Stomach (tissue), 9 donors: ENCODE measurements around the gene ITIH1. TPM values are rescaled to one million over a fixed set of nuclear protein-coding genes. Genes with fewer than 3 reads are reported as not detected.
A peak's percentile ranks its signal among the peaks of the same experiment; 100 is the strongest.
"Not testable (repeated sequence)": the region's sequence is repeated elsewhere in the genome, so short reads cannot be mapped to it uniquely, and the experiment has no call there.

Experiments used
- DNase-seq, 2 donors: peaks; one replicate each; pipeline versions ENCODE4 v3.0.0 to v3.0.0-alpha.2; 2013 to 2019
- H3K27ac ChIP-seq, 5 donors: fragments of 200-600 bp in 4 of 5; sonication (generic) in 4 of 5; one replicate each; pipeline ENCODE4 v1.5.1; 2013 to 2019; ENCODE audit warnings: mild to moderate bottlenecking in 1 of 5, moderate library complexity in 1 of 5
- H3K27me3 ChIP-seq, 3 donors: fragments of 200-600 bp; sonication (generic); one replicate each; pipeline ENCODE4 v1.5.1; 2017 to 2019; ENCODE audit warnings: mixed run types in 1 of 3
- H3K36me3 ChIP-seq, 4 donors: fragments of 200-600 bp; sonication (generic); 1 replicate in 3 of 4; 2 replicates in 1 of 4; pipeline ENCODE4 v1.5.1; 2016 to 2019
- H3K4me1 ChIP-seq, 4 donors: fragments of 200-600 bp; sonication (generic); one replicate each; pipeline ENCODE4 v1.5.1; 2016 to 2019
- H3K4me3 ChIP-seq, 4 donors: fragments of 200-600 bp; sonication (generic) in 3 of 4; one replicate each; pipeline ENCODE4 v1.5.1; 2016 to 2019; ENCODE audit warnings: mild to moderate bottlenecking in 1 of 4
- H3K9me3 ChIP-seq, 4 donors: fragments of 200-600 bp; sonication (generic); one replicate each; pipeline ENCODE4 v1.5.1; 2016 to 2019
- EP300 ChIP-seq: sonication (generic); formaldehyde crosslinking; IDR thresholded peaks from one replicate; pipeline ENCODE4 v1.6.1; 2017; ENCODE audit warnings: antibody characterized with exemption
- POLR2A ChIP-seq, 4 donors: fragments of 450-650 bp; IDR thresholded peaks; one replicate each; pipeline ENCODE4 v1.6.1; 2016; ENCODE audit warnings: antibody characterized with exemption in 4 of 4, control low read depth in 2 of 4, mild to moderate bottlenecking in 1 of 4, moderate library complexity in 1 of 4
- POLR2AphosphoS5 ChIP-seq, 3 donors: sonication (generic); formaldehyde crosslinking; IDR thresholded peaks; one replicate each; pipeline ENCODE4 v1.6.1; 2016; ENCODE audit warnings: antibody characterized with exemption in 3 of 3
- WGBS, 5 donors: extraction: QIAGEN DNeasy Blood & Tissue Kit in 3 of 5; methylation state at CpG; one replicate each; pipeline versions ENCODE4 v1.1.5 to v1.1.7; 2013 to 2018; 5-methylcytosine and 5-hydroxymethylcytosine counted together
- intact Hi-C: fragments of 100-400 bp; cut with DNase I; formaldehyde crosslinking; loops from one replicate; pipeline ENCODE4 v1.15.1; 2023; ENCODE audit warnings: low total_unique reads
- polyA plus RNA-seq, 3 donors: library from polyadenylated mRNA; stranded (reverse); fragments of 200-250 nt; gene quantifications; one replicate each; pipeline ENCODE4 v1.2.3, GENCODE V29; 2013
- total RNA-seq, 5 donors: library from RNA; depleted of rRNA; stranded (reverse); fragments of >200 nt; gene quantifications; one replicate each; pipeline versions ENCODE4 v1.1.0 to v1.2.3, GENCODE V29; 2014 to 2016
- TF ChIP-seq, protein P1 (sequence below), 7 experiments: fragments of 450-650 bp in 4 of 7; fragments of 200-600 bp in 3 of 7; sonication (generic) in 3 of 7; IDR thresholded peaks; one replicate each; pipeline ENCODE4 v1.5.1; 2016 to 2019; ENCODE audit warnings: antibody characterized with exemption in 7 of 7, control low read depth in 2 of 7, mild to moderate bottlenecking in 1 of 7
- donor health status: healthy with polysubstance abuse.
- donor health status: Bipolar disorder and iron deficiency.
- donor health status: healthy.

ITIH1 gene
- total and polyA plus RNA-seq, 8 donors = 1.9 TPM; not detected in 7

- peaks cover 4 to 17% (median 8%) of the 10 kb centered on the region in 4 donors for H3K4me1 ChIP-seq
- intact Hi-C loops = no loop called here
- H3K27me3 ChIP-seq = peaks cover 0 to 7% (median 0%) of the 10 kb centered on the region in 3 donors
- 35 to 44% (median 41%) methylated on average over 6 of the region's 6 CpGs for WGBS, 5 donors
- TF ChIP-seq POLR2A (IDR thresholded peaks at IDR 0.05) = no peak
- no peak for TF ChIP-seq EP300
- TF ChIP-seq, protein P1, sequence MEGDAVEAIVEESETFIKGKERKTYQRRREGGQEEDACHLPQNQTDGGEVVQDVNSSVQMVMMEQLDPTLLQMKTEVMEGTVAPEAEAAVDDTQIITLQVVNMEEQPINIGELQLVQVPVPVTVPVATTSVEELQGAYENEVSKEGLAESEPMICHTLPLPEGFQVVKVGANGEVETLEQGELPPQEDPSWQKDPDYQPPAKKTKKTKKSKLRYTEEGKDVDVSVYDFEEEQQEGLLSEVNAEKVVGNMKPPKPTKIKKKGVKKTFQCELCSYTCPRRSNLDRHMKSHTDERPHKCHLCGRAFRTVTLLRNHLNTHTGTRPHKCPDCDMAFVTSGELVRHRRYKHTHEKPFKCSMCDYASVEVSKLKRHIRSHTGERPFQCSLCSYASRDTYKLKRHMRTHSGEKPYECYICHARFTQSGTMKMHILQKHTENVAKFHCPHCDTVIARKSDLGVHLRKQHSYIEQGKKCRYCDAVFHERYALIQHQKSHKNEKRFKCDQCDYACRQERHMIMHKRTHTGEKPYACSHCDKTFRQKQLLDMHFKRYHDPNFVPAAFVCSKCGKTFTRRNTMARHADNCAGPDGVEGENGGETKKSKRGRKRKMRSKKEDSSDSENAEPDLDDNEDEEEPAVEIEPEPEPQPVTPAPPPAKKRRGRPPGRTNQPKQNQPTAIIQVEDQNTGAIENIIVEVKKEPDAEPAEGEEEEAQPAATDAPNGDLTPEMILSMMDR (IDR thresholded peaks at IDR 0.05) = no peak
- TF ChIP-seq POLR2AphosphoS5 (IDR thresholded peaks at IDR 0.05) = no peak
- H3K36me3 ChIP-seq = no peaks in the 10 kb centered on the region
- H3K9me3 ChIP-seq = no peaks in the 10 kb centered on the region
- H3K27ac ChIP-seq = no peak overlapping the region
- peak; percentile 45 to 66 for DNase-seq
- no peak overlapping the region for H3K4me3 ChIP-seq
These were observed 2.2 kb upstream of the ITIH1 start for GRCh38 chr3:52774901-52775864.

GRCh38 chr3:52775877-52776276, 1.5 kb upstream of the ITIH1 start:
- WGBS, 5 donors = 61 to 70% (median 65%) methylated on average over 8 of the region's 8 CpGs
- DNase-seq = peak; percentile 5 to 17
- Histone ChIP-seq H3K27me3 (peaks cover 0 to 7% (median 0%) of the 10 kb centered on the region in 3 donors), H3K4me3 (no peak overlapping the region), H3K9me3 (no peaks in the 10 kb centered on the region), H3K4me1 (peaks cover 0 to 17% (median 7%) of the 10 kb centered on the region in 4 donors), H3K36me3 (no peaks in the 10 kb centered on the region), H3K27ac (no peak overlapping the region)
- TF ChIP-seq EP300 = no peak
- TF ChIP-seq POLR2A (IDR thresholded peaks at IDR 0.05) = no peak
- TF ChIP-seq, protein P1 (IDR thresholded peaks at IDR 0.05) = no peak
- TF ChIP-seq POLR2AphosphoS5 (IDR thresholded peaks at IDR 0.05) = no peak
- intact Hi-C loops = no loop called here

DNA sequence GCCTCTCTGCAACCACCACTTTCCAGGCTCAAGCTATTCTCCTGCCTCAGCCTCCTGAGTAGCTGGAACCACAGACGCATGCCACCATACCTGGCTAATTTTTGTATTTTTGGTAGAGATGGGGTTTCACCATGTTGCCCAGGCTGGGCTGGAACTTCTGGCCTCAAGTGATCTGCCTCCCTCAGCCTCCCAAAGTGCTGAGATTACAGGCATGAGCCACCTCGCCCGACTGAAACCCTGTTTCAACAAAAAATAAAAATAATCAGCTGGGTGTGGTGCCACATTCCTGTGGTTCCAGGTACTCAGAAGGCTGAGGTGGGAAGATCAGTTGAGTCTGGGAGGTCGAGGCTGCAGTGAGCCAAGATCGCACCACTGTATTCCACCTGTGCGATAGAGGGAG, 913 bp upstream of the ITIH1 start:
- WGBS, 5 donors = 54 to 75% (median 57%) methylated on average over 6 of the region's 6 CpGs
- H3K4me3 ChIP-seq, H3K27me3 ChIP-seq, intact Hi-C loops, H3K27ac ChIP-seq, H3K9me3 ChIP-seq, H3K36me3 ChIP-seq: not testable (repeated sequence)
- DNase-seq = peak; percentile 23 to 27
- peaks cover 0 to 13% (median 3%) of the 10 kb centered on the region in 4 donors for H3K4me1 ChIP-seq

GRCh38 chr3:52777959-52778805, 783 bp downstream of the ITIH1 start:
- WGBS, 5 donors = 79 to 88% (median 84%) methylated on average over 14 to 17 of the region's 17 CpGs
- TF ChIP-seq POLR2A (IDR thresholded peaks at IDR 0.05) (no peak), EP300 (no peak), POLR2AphosphoS5 (IDR thresholded peaks at IDR 0.05) (no peak)
- TF ChIP-seq, protein P1 (IDR thresholded peaks at IDR 0.05) = no peak
- H3K4me3 ChIP-seq = no peak overlapping the region
- intact Hi-C loops = no loop called here
- no peaks in the 10 kb centered on the region for H3K9me3 ChIP-seq
- peak in 1 of 2 donors; percentile 13 for DNase-seq
- H3K36me3 ChIP-seq = no peaks in the 10 kb centered on the region
- no peak overlapping the region for H3K27ac ChIP-seq
- H3K4me1 ChIP-seq = peaks cover 0 to 10% (median 0%) of the 10 kb centered on the region in 4 donors
- H3K27me3 ChIP-seq = peaks cover 0 to 7% (median 0%) of the 10 kb centered on the region in 3 donors
